ENCODE results near the gene FBXO44.

FBXO44 gene

DNA sequence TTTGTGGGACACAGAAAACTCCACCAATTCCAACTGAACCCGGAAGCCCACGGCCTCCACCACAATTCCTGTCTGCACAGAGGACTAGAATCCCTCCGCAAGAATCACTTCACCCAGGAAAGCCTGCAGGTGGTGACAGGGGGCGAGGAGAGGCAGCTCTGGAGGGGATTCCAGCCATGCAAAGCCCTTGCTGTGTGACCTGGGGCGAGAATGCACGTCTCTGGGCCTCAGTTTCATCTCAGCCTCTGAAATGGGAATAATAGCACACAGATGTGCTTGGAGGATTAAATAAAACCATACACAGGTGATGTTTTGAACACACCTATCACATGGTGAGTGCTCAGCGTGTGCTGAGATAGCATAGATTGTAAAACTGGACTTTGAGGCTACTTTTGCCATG is 14.6 kb upstream of the FBXO44 start:
- DNase-seq, result no peak

DNA sequence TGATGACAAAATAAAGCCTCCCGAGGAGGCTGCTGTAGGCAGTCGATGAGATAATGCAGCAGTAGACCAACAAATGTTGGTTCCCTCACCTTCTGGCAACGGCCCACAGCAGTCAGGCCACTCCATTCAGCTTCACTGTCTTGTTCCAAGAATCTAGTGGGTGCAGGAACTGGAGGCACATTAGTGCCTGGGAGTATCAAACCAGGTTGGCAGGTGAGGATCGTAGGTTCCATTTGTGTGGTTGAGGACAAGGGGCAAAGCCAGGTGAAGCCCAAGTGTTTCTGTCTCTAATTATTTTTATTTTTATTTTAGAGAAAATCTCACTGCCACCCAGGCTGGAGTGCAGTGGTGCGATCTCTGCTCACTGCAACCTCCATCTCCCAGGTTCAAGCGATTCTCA is 13.7 kb upstream of the FBXO44 start:
- no peak for DNase-seq

DNA sequence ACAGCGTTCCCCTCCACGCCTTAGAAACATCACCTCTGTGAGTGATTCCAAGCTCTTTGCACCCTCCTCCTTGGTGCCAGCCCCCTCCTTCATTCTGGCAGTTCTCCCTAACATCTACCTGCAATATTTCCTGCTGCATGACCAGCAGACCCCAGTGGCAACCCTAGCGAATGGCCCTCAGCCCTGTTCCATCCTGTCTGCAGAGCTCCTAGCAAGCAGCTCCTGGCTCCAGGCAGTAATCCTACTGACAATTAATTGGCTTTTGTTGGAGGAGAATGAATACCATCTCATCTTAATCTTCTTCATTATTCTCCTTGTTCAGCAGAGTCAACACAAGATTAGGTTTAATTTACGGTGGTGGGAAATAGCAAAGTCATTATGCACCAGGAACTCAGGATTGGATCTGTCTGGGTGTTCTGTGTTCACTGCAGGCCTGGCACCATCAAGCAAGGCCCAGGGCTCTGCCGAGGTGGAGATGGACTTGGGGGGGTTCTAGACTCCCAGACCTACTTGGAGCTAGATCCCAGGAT is 12.8 kb upstream of the FBXO44 start:
- no peak for DNase-seq

DNA sequence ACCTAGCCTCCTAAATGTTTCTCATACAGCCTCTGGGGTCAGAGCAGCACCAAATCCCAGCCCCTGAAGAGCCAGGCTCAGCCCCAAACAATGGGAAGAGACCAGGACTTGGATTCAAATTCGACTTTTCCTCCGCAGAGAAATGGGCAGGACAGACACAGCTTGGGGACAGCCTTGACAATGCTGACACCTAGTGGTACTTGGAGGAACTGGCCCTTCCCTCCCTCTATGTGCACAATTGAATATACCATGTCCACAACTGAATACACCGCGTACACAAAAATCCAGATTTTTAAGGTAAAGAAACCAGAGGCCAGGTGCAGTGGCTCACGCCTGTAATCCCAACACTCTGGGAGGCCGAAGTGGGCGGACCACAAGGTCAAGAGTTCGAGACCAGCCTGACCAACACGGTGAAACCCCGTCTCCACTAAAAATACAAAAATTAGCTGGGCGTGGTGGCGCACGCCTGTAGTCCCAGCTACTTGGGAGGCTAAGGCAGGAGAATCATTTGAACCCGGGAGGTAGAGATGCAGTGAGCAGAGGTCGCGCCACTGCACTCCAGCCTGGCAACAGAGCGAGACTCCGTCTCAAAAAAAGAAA is 12.2 kb upstream of the FBXO44 start:
- DNase-seq, result peak; percentile 73

DNA sequence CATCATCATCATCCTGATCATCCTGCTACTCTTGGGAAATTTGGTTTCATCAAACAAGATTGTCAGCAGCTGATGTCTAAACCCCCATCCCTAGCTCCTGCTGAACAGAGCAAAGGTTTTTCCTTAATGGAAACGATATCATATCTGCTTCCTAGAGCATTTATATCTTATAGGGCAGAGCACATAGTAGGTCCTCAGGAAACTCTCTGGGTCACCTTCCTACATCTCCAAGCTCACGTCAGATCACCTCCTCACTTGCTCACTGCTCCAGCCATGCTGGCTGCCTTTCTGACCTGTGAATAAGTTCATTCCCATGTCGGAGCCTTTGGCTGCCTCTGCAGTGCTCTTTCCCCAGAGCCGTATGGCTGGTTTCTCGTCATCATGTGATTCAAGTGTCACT is 10.9 kb upstream of the FBXO44 start:
- no peak for DNase-seq

DNA sequence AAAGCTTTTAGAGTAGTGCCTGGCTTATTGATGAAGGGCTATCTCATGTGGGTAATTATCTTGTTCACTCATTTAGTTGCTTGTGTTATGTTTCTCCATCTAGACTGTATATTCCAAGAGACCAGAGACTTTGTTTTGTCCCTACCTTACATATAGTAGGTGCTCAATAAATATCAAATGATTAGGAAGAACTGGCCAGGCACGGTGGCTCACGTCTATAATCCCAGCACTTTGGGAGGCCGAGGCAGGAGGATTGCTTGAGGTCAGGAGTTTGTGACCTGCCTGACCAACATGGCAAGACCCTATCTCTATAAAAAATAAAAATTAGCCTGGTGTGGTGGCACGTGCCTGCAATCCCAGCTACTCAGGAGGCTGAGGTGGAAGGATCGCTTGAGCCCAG is 9.4 kb upstream of the FBXO44 start:
- DNase-seq, result no peak

DNA sequence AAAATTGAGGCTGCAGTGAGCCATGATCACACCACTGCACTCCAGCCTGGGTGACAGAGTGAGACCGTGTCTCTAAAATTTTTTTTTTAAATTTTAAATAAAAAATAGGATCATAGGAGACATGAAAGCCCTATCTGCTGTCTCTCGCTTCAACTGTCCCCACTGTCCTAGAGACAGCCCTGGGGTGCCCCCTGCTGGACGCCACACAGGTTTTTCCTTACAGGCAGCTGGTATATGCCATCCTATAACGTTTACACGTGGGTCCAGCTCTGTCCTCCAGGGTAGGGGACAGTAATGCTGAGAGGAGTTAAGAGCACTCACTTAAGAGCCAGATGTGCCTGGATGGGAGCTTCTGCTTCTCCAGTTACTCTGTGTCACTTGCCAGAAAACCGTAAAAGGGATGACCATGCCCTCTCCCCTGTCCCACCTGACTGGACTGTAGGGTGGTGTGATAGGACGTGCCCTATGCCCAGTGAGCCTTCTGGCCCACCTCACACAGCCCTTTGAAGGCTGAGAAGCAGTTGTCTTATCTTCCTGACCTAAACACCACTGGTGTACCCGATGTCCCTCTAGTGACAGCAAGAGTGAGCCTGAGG is 8.9 kb upstream of the FBXO44 start:
- peak; percentile 86 for DNase-seq

DNA sequence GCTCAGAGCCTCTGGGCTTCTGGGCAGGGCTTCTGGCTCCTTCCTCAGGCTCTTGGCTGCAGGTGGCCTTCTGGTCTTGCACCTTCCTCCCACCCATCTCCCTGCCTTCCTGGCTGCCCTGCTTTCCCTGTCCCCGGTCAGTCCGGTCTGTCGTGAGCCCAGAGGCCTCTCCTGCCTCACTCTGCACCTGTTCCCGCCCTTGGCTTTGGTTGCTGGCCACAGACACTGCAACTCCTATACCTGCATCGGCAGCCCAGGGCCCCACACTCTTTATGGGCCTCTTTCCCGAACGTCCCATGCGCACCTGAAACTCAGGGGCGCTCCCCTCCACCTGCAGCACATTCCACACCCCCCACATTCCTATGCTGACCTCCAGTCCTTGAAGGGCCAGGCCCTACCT is 8.4 kb upstream of the FBXO44 start:
- no peak for DNase-seq

DNA sequence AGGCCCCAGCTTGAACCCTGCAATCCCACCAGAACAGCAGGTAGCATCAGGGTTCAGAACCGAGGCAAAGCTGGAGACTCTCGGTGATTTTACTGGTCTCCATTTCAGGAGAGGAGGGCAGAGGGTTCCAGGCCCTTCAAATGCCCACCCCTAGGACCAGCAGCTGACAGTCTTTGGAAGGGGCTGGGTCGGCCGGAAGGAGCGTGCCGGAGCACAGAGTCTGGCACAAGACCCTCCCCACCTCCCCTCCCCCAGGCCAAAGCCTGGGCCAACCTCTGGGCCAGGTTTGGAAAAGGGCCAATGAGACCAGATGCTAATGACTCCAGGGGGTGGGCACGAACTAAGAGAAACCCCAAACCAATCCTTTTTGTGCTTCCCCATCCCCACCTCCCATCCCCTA is 7.3 kb upstream of the FBXO44 start:
- DNase-seq, result no peak

DNA sequence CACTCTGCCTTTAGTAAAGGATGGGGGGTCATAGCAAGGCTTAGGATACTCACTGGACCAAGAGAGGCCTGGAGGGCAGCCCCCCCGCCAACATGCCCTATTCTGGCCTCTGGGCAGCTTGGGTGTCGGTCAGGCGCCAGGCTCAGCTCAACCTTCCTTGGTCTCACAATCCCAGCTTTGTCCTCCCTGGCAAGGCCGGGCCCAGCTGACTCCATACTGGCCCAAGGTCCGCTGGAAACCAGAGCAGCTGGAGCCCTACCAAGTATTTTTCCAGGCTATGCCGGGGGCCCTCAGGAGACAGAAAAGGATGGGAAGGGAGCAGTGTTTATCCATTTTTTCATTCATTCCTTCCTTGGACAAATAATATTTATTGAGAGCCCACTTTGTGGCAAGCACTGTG is 6.6 kb upstream of the FBXO44 start:
- no peak for DNase-seq

DNA sequence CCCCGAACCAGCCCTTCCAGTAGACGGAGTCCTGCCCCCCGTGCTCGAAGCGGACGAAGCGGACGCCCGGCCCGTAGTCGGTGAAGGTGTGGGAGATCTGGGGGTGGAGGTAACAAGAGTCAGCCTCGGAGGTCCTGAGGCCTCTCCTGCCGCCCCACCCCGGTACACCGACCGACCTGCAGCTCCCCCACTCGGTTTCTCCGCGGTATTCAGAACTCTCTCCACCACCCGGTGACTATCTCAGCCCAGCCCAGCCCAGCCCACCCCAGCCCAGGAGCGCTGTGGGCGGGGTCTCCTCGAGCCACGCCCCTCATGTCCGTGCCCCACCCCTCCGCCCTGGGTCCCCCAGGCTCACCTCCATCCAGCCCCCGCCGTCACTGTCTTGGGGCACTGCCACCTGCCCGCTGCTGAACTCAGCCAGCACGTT is 5.9 kb upstream of the FBXO44 start:
- DNase-seq, result no peak

DNA sequence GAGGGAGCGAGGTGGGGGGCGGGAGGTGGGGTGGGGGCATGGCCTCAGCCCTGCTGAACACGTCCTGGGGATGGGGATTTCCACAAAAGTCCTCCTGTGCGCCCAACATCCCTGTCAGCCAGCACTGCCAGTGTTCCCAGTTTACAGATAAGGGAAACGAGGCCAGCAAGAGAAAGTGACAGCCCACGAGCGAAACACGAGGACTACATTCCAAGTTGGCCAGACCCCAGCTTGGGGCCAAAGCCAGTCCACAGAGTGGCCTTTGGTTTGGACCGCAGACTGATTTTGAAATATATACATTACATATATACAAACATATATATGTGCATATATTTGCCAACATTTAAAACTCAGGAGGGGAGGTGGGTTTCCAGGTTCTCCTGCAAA is 5.4 kb upstream of the FBXO44 start:
- DNase-seq, result no peak

DNA sequence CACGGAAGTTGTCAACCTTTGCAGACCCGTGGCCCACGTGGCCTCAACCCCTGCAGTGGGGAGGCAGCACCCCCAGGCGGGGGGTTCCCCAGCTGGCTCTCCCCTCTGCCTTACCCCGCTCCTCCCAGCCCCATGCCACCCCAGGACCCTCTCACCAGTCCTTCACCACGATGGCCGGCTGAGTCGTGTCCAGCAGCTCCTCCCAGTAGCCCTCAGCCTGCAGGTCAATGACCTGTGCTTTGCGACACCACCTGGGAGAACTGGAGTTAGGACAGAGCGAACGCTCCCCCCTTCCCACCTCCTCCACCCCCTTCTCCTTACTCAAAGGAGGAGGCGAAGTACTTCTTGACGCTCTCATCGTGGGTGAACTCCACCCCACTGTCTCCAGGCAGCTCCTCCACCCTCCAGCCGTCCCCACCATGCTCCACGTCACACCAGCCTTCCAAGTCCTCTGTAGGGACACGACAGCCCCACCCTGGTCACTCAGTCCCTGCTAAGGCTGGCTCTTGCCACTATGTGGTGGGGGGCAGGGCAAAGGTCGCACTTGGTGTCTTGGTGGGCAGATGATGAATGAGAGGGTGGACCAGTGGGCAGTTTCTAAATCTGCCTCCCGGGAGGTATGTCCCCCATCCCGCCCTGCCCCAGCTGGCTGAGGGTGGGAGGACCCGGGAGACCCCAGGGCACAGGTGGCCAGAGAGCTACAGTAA is 4.9 kb upstream of the FBXO44 start:
- no peak for DNase-seq

DNA sequence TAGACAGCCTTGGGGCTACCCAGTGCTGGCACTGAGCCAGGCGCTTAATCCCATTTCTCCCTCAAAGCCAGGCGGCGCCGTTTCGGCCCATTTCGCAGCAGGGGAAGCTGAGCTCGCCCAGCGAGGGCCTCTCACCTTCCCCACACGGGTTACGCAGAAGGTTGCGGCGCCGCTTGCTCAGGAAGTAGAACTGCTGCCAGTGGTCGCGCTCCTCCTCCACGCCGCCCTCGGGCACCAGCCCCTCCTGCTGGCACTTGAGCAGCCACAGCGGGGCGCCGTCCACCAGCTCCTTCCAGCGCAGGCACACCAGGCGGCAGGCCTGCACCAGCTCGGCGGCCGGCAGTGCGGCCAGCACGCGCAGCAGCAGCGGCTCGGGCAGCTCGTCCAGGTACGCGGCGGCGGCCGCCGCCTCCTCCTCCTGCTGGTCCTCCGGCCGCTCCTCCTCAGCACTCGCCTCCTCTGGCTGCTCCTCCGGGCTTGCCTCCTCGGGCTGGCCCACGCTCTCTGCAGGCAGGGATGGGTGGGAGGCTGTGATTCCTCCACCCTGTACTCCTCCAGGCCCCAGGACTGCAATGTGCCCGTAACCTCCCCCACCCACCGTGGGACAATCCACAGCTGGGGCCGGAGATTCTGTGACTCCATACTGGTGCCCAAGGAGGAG is 4.2 kb upstream of the FBXO44 start:
- no peak for DNase-seq

DNA sequence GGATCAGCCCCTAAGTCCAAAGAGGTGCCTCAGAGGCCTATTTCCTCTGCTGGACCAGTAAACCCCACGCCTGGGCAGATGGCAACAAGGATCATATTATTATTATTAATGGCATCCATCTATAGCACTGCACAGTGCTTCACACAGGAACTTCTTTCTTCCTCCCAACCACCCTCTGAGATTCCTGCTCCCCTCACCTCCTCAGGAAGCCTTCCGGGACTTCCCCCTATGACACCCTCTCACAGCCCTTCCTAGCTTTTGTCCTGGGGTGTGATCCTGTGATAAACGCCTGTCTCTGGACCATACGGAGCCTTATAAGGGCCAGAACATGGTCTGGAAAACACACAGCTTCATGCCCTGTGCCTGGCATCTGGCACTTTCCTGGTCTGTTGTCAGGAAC is 3.7 kb upstream of the FBXO44 start:
- no peak for DNase-seq

DNA sequence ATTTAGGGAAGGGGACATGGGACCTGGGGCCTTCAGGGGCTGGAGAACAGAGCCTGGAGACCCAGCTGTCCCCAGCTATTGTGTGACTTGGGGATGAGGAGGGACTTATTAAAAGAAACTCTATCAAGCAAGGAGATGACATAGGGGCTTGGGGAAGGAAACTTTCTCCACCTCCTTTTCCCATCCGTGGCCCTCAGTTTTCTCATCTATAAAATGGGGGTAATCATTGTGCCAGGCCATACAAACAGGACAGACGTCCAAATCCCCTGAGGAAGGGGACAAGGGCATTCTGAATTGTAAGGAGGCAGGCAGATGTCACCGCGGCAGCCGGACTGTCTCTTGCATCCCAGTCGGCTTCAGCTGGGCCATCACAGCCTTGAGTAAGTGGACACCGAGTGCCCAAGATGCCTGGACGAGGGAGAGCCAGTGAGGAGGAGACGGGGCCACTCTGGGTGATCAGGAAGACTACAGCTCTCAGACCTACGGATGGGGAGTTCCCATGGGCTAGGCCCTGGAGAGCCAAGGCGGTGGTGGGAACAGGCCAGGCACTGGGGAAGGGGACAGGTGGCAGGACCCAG is 2.4 kb upstream of the FBXO44 start:
- DNase-seq, result no peak

DNA sequence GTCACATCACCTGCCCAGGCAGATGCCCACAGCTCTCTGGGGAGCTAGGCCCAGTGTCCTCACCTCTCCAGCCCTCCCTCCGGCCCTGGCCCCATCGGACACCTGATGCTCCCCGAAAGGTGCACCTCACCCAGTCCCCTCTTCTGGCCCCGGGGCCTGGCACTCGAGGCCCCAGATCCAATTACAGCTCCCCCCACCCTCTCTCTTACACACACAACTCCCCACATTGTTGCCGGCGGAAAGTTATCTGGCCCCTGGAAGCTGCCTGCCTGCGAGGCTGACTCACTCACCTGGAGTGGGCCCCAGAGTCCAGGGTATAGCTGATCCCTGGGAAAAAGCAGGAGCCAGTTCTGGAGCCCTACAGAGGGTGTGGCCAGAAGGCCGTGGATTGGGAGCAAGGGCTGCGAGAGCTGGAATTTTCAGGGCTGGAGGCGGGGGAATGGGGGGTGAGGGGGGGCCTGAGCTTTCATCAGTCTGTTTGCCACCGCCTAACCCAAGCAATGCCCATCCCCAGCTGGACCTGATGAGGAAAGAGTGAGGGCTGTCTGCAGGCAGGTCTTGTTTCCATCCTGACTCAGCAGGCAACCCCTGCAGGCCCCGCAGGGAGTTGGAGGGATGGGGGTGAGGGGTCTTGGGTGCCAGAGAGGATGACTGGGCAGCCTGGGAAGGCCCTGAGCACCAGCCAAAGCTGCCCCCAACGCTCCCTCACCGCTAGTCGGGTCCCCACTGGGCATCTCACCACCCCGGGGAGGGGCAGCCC is 1.4 kb upstream of the FBXO44 start:
- DNase-seq, result no peak

DNA sequence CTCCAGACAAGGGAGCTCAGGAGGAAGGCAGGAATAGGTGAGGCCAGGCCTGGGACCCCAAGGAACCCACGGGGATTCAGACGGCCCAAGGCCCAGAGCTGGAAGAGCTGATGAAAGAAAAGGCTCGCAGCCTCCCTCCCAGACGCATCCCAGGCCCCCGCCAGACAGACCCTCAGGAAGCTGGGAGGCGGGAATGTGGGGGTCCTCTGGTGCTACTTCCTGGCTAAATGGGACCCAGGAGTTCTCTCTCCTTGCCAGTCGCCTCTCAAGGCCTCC is 878 bp upstream of the FBXO44 start:
- DNase-seq, result no peak

DNA sequence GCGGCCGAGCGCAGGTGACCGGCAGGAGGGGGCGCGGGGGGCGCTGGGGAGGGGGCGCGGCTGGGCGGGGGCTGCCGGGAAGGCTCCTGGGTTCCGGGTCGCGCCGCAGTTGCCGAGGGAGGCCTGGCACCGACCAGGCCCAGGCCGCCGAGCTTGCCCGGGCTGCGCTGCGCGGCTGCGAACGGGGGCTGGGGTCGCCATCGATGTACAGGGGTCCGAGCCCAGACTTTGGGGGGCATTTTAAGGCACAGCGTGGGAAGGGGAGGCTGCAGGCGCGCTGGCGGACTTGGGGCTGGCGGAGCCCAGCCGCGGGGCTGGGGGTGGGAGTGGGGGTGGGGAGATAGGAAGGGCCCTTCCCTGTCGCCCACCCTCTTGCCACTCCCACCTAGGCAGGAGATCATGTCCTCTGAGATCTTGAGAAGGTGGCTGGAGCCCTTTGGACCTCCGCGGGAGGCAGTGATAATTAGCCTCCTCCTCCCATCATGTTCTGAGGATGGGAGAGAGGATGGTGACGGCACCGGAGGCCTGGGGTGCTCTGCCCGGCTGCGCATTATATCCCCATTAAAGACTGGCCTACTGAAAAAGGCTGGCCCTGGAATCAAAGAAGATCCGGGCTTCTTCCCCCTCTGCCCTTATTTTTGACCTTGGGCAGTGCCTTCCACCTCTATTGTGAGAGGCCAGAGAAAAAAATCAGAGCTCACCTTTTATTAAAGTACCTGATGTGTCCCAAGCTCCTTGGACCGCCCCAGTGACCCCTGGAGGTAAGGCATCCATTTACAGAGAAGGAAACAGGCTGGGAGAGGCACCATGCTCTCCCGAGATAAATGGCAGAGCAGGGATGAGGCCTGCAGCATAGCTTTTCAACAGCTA is 497 bp downstream of the FBXO44 start:
- DNase-seq, result no peak

DNA sequence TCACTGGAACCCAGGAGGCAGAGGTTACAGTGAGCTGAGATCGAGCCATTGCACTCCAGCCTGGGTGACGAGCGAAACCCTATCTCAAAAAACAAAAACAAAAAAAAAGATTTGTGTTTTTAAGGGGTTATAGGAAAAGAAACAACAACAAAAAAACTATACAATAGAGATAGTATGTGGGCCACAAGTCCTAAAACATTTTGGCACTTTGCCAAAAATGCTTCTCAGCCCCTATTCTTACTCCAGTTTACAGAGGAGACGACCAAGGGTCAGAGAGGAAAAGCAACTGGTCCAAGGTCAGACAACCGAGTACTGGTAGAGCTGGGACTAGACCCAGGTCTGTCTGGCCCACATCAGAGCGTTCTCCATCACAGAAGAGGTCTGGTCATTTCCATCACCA is 3.0 kb downstream of the FBXO44 start:
- no peak for DNase-seq

DNA sequence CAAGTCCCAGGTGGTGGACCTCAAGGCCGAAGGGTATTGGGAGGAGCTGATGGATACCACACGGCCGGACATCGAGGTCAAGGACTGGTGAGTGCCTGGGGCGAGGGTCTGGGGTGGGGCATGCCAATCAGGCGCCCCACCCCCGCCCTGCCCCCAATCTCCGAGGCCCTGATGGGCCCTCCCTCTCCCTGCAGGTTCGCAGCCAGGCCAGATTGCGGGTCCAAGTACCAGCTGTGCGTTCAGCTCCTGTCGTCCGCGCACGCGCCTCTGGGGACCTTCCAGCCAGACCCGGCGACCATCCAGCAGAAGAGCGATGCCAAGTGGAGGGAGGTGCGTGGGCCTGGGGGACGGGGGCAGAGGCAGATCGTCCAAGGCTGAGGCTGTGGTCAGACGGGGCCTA is 3.9 kb downstream of the FBXO44 start:
- no peak for DNase-seq

DNA sequence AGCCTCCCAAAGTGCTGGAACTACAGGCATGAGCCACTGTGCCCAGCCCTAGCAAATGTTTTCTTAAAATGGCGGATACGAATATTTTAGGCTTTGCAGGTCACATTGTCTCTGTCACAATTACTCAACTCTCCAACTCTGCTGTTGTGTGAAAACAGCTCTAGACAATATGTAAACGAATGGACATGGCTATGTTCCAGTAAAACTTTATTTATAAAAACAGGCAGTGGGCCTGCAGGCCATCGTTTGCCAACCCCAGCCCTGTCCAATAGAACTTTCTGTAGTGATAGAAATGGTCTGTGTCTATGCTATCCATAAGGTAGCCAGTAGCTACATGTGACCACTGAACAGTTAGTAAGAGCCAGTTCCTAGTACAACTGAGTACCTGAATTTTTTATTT is 5.1 kb downstream of the FBXO44 start:
- DNase-seq, result no peak
